ENCODE data around the gene RAPGEFL1. TPM values are rescaled to one million over a fixed set of nuclear protein-coding genes. Genes with fewer than 3 reads are reported as not detected.

Gene RAPGEFL1
- total RNA-seq, 1 experiment from 2014 or later, result 23.6 TPM

GRCh38 chr17:40178660-40179059 is 1.4 kb downstream of the RAPGEFL1 start:
- no CpG with 5 or more reads among the region's 7 CpGs for WGBS (ENCODE audit: extremely low coverage, insufficient read length, low lambda C conversion rate)
- H3K27ac ChIP-seq (ENCODE audit: insufficient read length, low read depth, low read length), result no peak overlapping the region
- H2AFZ ChIP-seq (ENCODE audit: low read length), result no peak overlapping the region
- no peak overlapping the region for H3K14ac ChIP-seq (ENCODE audit: insufficient read depth, low read length)
- no peak overlapping the region for H4K5ac ChIP-seq (ENCODE audit: insufficient read length, low read depth, low read length)
- H3K23me2 ChIP-seq (ENCODE audit: insufficient read length, low read depth, low read length, poor library complexity, severe bottlenecking), result no peaks in the 10 kb centered on the region
- H3K4me1 Mint-ChIP-seq, result peaks cover 25 to 33% of the 10 kb centered on the region in 2 experiments
- H3K36me3 Mint-ChIP-seq (ENCODE audit: insufficient read depth in 1 of 3, low read depth in 3 of 3), result peaks cover 11 to 28% (median 17%) of the 10 kb centered on the region in 3 experiments
- H3K9ac ChIP-seq (ENCODE audit: extremely low read depth, insufficient read length, low read length), result no peak overlapping the region
- TF ChIP-seq CTCF (conservative IDR thresholded peaks at IDR 0.05), result no peak
- no peaks in the 10 kb centered on the region; the same call in 1 of the 2 replicates for H3K27me3 ChIP-seq (ENCODE audit: insufficient read depth, low read length)
- H3K56ac ChIP-seq (ENCODE audit: insufficient read length, low read depth, low read length), result no peak overlapping the region
- H3K79me2 ChIP-seq (ENCODE audit: insufficient read depth, low read length), result no peaks in the 10 kb centered on the region
- no peak for DNase-seq
- no peak overlapping the region for H3K18ac ChIP-seq (ENCODE audit: insufficient read length, low read depth, low read length)
- no peak overlapping the region for H2BK12ac ChIP-seq (ENCODE audit: insufficient read length, low read depth, low read length)
- H2BK5ac ChIP-seq (ENCODE audit: insufficient read length, low read length), result no peak overlapping the region
- H3K4ac ChIP-seq (ENCODE audit: low read depth, low read length), result no peak overlapping the region
- H4K8ac ChIP-seq (replicated peaks; ENCODE audit: insufficient read length, low read depth, low read length), result no peak overlapping the region
- no peak overlapping the region for H2BK15ac ChIP-seq (ENCODE audit: low read depth, low read length)
- no peak overlapping the region for H2BK120ac ChIP-seq (ENCODE audit: low read depth, low read length, poor library complexity, severe bottlenecking)
- H3K27ac Mint-ChIP-seq, result 0 out of 7 replicates have a peak overlapping the region, but pooled peaks of 1 of the 3 experiments have one; percentile 20
- no peak overlapping the region for H4K91ac ChIP-seq (ENCODE audit: insufficient read length, low read depth, low read length)
- peaks cover 2% of the 10 kb centered on the region for H4K20me1 ChIP-seq (ENCODE audit: control insufficient read depth, insufficient read depth, insufficient read length)
- H3T11ph ChIP-seq (ENCODE audit: low read length), result no peak overlapping the region
- H3K4me3 Mint-ChIP-seq, result peak overlapping the region; percentile 51 to 69
- H3K79me1 ChIP-seq (ENCODE audit: insufficient read depth, low read depth, low read length, poor library complexity, severe bottlenecking), result no peaks in the 10 kb centered on the region
- H2BK20ac ChIP-seq (ENCODE audit: low read depth, low read length, poor library complexity, severe bottlenecking), result no peak overlapping the region
- no peaks in the 10 kb centered on the region for H3K9me3 ChIP-seq (ENCODE audit: control insufficient read depth, low read depth, low read length)
- peaks cover 5% of the 10 kb centered on the region; the same call in 1 of the 2 replicates for H3K4me1 ChIP-seq (ENCODE audit: insufficient read depth, low read length)
- no peak overlapping the region for H2AK5ac ChIP-seq (ENCODE audit: insufficient read length, low read length)
- H3K4me2 ChIP-seq (ENCODE audit: insufficient read depth, insufficient read length, low read length), result peak overlapping the region; percentile 1
- no peaks in the 10 kb centered on the region; the same call in 1 of the 2 replicates for H3K27me3 Mint-ChIP-seq (ENCODE audit: low read depth)
- H3K23ac ChIP-seq (ENCODE audit: insufficient read length, low read depth, low read length), result no peak overlapping the region
- no peaks in the 10 kb centered on the region for H3K9me3 Mint-ChIP-seq

Measured in H9 (cell line).